Putamen (tissue), 1 donor: ENCODE results near the gene DNAJB9.

Experiments used
- DNase-seq: peaks from one replicate; pipeline ENCODE4 v3.0.0-alpha.2; 2016; ENCODE audit warnings: low spot score

The DNAJB9 gene

DNA sequence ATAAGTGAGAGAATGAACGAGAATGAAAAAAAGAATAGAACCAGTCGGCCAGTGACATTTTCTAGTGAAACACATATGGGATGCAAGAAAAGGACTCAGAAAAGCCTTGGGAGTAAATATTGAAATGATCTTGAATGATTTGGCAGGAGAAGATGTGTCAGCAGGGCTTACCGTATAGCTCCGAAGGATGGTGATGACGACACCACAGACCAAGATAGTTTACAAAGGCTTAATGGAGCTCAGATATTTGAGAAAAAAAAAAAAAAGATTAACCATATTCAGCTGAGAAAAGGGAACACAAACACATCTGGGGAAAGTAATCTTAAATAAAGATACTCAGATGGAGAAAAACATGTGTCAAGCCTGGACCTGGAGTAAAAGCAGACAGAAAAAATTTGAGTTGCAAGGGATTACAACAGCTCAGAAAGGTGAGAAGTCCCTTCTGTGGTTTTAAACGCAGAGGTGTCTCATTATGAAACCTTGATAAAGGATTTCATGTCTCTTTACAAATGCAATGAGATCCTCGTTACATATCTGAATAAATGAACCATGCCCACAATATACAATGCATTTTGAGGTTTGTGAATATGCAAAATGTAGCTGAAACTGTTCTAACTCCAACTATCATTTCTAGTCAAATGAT is 36.0 kb downstream of the DNAJB9 start:
- no peak for DNase-seq

DNA sequence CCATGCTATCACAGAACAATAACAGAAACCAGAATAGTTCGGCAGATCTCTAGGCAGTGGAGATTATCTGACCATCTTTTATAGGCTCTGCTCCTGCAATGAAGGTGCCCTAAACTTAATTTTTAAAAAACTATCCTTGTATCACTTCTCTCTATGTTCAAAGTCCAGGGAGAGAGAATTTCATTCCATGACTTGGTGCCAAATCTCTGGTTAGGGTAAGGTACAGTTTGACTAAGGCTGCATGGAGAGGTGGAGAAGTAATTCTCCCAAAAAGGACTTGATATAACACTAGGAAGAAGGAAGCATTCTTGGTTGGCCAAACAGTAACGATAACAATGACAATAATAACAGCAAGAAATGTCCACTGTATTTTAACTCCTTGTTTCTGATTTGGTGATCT is 40.0 kb downstream of the DNAJB9 start:
- DNase-seq = no peak

DNA sequence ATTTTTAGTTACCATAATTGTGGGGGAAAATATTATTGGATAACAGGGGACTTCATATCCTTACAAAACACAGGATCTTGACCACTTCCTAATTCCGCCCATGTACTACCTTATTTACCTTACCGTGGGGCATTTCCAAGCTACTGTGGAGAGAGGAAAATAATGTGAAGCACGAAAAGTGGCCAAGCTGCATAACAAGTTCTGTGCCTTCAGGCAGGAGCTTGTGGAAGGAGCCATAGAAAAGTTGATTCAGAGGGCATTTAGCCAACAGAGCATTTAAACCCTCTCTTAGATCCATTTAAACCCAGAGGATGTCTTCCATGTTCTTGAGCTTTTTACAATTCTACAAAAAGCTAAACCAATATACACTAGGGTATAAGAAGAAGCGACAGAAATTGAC is 41.6 kb downstream of the DNAJB9 start:
- DNase-seq = no peak

DNA sequence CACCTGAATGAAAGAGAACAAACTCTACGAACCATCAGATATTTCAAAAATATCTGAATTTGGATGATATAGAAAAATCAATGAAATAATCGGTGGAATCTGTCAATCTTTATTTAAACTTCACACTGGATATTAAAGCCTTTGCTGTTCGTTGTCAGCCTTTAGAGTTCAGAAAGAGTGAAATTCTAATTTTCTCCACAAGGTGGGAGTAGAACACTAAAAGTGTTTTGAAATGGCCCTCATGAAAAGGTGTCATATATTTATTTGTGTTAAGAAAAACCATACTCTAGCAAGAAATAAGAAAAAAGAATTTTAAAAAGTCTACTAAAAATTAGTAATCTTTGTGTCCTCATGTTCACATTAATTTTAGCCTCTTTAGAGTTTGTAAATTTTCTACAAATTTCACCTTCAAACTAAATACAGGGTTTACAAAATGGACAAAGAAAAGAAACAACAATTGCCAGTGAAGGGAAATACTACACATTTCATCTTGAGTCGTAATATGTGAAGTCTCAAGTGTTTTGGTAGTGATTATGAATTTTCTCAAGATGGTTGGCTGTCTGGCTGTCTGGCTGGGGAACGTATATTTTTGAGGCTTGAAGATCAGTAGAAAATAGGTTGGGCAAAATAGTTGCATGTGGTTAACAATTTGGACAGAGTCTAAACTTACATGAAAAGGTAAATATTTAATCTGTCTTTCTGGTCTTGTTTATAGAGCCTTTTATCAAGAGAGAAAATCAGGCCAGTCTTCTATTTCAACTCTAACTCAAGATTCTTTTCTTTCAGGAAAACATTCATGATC is 43.7 kb downstream of the DNAJB9 start:
- DNase-seq = peak; percentile 49

DNA sequence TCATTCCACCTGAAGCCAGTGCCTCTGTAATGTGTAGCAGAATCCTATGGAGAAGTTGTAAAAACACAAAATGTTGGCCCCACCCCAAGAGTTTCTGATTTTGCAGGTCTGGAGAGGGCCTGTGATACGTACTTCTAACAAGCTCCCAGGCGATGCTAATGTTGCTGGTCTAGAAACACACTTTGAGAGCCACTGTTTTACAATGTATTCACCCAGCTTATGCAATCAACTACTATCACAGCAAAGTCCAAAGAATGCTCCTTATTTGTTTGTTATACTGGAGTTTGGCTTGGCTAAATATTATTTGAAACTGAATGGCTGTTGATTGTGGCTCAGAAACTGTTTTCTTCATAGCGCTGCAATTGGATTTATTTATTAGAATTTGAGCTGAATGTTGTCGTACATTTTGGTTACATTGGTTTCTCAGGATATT is 44.3 kb downstream of the DNAJB9 start:
- DNase-seq = no peak

DNA sequence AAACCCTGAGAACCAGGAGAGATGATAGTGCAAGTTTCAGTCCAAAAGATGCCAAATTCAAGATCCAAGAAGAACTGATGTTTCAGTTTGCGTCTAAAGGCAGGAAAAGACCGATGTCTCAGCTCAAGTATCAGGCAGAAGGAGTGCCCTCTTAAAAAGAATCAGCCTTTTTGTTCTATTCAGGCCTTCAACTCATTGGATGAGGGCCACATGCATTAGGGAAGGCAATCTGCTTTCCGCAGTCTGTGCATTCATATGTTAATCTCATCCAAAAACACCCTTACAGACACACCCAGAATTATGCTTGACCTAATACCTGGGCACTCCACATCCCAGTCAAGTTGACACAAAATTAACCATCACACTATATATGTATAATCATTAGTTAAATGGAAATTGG is 45.2 kb downstream of the DNAJB9 start:
- DNase-seq = no peak

DNA sequence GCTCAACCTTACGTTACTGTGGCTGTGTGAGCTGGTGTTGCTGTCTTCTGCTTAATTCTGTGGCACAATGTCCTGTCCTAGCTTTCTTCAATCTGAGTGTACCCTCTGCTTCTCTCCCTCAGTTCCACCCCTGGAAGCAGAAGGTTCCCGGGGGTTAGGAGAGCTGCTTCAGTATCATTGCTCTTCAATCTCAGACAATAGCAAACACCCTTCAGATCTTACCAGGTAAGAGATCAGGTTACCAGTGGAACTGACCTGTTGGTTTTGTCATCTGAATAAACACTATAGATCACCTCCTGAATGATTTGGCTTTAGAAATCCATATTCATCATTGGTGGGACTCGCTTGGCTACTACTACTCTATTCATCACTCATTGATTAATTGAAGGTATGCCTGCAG is 48.4 kb downstream of the DNAJB9 start:
- DNase-seq = no peak

DNA sequence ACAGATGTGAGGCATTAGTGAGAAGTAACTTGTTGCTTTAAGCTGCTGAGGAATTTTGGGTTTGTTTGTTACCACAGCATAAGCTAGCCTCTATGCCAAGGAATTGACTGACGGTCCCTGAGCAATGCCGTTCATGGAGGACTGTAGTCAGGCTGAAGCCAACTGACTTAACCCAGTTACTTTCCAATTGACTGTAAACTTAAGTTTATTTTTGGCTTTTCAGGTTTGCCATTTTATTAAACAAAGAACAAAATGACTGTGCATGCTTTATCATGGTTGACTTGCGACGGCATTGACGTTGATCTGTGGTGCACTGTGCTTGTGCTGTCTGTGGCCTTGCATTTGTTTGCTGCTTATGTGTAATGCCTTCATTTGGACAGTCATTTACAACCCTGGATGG is 53.5 kb downstream of the DNAJB9 start:
- DNase-seq = no peak
